Mammary epithelial cell (primary cell): ENCODE results near the gene PRKCI.

Experiments
- EZH2 ChIP-seq: IDR thresholded peaks from 2 replicates; pipeline ENCODE4 v1.6.1; 2012; ENCODE audit warnings: low read length, inconsistent platforms, borderline replicate concordance
- TF ChIP-seq, protein P1 (sequence below), 2 donors: IDR thresholded peaks in 1 of 2; conservative IDR thresholded peaks in 1 of 2; 2 replicates each; pipeline ENCODE4 v1.5.1; 2011 to 2012; ENCODE audit warnings: inconsistent platforms in 2 of 2, low read length in 2 of 2, mild to moderate bottlenecking in 2 of 2, control low read depth in 1 of 2, low read depth in 1 of 2; ENCODE audit not compliant: insufficient read depth in 1 of 2; ENCODE audit errors: extremely low read depth in 1 of 2

DNA sequence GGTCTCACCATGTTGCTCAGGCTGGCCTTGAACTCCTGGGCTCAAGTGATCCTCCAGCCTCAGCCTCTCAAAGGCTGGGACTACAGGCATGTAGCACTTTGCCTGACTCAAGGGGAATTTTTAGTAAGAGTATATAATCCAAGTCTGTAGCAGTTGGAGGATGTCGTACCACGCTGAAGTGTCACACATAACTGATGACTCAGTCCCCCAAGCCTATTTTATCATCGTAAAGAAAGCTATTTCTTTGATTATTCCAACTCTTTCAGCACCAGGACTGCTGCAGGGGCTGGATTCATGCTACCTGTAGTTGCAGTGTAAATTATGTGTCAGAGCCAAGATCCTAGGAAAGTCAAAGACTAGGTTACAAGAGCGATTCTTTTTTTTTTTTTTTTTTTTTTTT lies 1.4 kb upstream of the PRKCI start:
- TF ChIP-seq, protein P1, sequence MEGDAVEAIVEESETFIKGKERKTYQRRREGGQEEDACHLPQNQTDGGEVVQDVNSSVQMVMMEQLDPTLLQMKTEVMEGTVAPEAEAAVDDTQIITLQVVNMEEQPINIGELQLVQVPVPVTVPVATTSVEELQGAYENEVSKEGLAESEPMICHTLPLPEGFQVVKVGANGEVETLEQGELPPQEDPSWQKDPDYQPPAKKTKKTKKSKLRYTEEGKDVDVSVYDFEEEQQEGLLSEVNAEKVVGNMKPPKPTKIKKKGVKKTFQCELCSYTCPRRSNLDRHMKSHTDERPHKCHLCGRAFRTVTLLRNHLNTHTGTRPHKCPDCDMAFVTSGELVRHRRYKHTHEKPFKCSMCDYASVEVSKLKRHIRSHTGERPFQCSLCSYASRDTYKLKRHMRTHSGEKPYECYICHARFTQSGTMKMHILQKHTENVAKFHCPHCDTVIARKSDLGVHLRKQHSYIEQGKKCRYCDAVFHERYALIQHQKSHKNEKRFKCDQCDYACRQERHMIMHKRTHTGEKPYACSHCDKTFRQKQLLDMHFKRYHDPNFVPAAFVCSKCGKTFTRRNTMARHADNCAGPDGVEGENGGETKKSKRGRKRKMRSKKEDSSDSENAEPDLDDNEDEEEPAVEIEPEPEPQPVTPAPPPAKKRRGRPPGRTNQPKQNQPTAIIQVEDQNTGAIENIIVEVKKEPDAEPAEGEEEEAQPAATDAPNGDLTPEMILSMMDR (conservative IDR thresholded peaks at IDR 0.05 in 1 of 2, IDR thresholded peaks at IDR 0.05 in 1 of 2; ENCODE audit: extremely low read depth in 1 of 2, insufficient read depth in 1 of 2, low read depth in 1 of 2, low read length in 2 of 2), result no peak
- no peak for TF ChIP-seq EZH2
